Stimulated activated CD4-positive, alpha-beta T cell treated with anti-CD3 and anti-CD28 coated beads, TNF-alpha, amount 100 ng/mL, for 4 hours (primary cell): ENCODE results near the gene ZBTB46.

Experiments used
- DNase-seq, 3 experiments: peaks; one replicate each; pipeline ENCODE4 v3.0.0-alpha.2; 2020; ENCODE audit warnings: low read depth in 3 of 3

ZBTB46 gene

GRCh38 chr20:63767886-63768285 lies 63.2 kb downstream of the ZBTB46 start:
- DNase-seq = no peak

GRCh38 chr20:63767456-63767855 lies 63.6 kb downstream of the ZBTB46 start:
- no peak for DNase-seq

GRCh38 chr20:63766695-63767426 lies 64.2 kb downstream of the ZBTB46 start:
- no peak for DNase-seq

GRCh38 chr20:63765902-63766301 lies 65.2 kb downstream of the ZBTB46 start:
- DNase-seq = no peak

- DNase-seq = no peak
These were observed 65.8 kb downstream of the ZBTB46 start for GRCh38 chr20:63765082-63765873.

- no peak for DNase-seq
These were observed 71.6 kb downstream of the ZBTB46 start for GRCh38 chr20:63759377-63759901.

GRCh38 chr20:63758152-63758551 lies 72.9 kb downstream of the ZBTB46 start:
- no peak for DNase-seq

- no peak for DNase-seq
These were observed 74.4 kb downstream of the ZBTB46 start for GRCh38 chr20:63756648-63756991.

GRCh38 chr20:63755933-63756647 lies 75.0 kb downstream of the ZBTB46 start:
- no peak for DNase-seq

GRCh38 chr20:63754008-63754407 lies 77.1 kb downstream of the ZBTB46 start:
- no peak for DNase-seq

GRCh38 chr20:63753381-63753780 lies 77.7 kb downstream of the ZBTB46 start:
- no peak for DNase-seq

GRCh38 chr20:63752411-63753101 lies 78.5 kb downstream of the ZBTB46 start:
- no peak for DNase-seq

GRCh38 chr20:63751471-63752271 lies 79.4 kb downstream of the ZBTB46 start:
- DNase-seq = no peak

GRCh38 chr20:63750807-63751470 lies 80.1 kb downstream of the ZBTB46 start:
- no peak for DNase-seq

- no peak for DNase-seq
These were observed 81.2 kb downstream of the ZBTB46 start for GRCh38 chr20:63749597-63750508.

GRCh38 chr20:63748934-63749270 lies 82.2 kb downstream of the ZBTB46 start:
- no peak for DNase-seq

GRCh38 chr20:63748070-63748933 lies 82.8 kb downstream of the ZBTB46 start:
- DNase-seq = no peak

GRCh38 chr20:63747622-63748069 lies 83.4 kb downstream of the ZBTB46 start:
- no peak for DNase-seq
